Measurements from ENCODE around the gene CBR3.

Gene CBR3

GRCh38 chr21:36183144-36183795 lies 48.4 kb downstream of the CBR3 start:
- no peak for DNase-seq (ENCODE audit: low read depth in 2 of 2)

GRCh38 chr21:36184545-36184944 lies 49.7 kb downstream of the CBR3 start:
- DNase-seq (ENCODE audit: low read depth in 2 of 2), result no peak

- DNase-seq (ENCODE audit: low read depth in 2 of 2), result no peak
Observed at GRCh38 chr21:36185523-36185922, 50.6 kb downstream of the CBR3 start.

- DNase-seq (ENCODE audit: low read depth in 2 of 2), result no peak
Observed at GRCh38 chr21:36186081-36186480, 51.2 kb downstream of the CBR3 start.

GRCh38 chr21:36186506-36187399 lies 51.9 kb downstream of the CBR3 start:
- no peak for DNase-seq (ENCODE audit: low read depth in 2 of 2)

- DNase-seq (ENCODE audit: low read depth in 2 of 2), result no peak
Observed at GRCh38 chr21:36188081-36188681, 53.3 kb downstream of the CBR3 start.

- DNase-seq (ENCODE audit: low read depth in 2 of 2), result no peak
Observed at GRCh38 chr21:36188937-36189336, 54.1 kb downstream of the CBR3 start.

- DNase-seq (ENCODE audit: low read depth in 2 of 2), result no peak
Observed at GRCh38 chr21:36190736-36191135, 55.9 kb downstream of the CBR3 start.

GRCh38 chr21:36193200-36193599 lies 58.3 kb downstream of the CBR3 start:
- DNase-seq (ENCODE audit: low read depth in 2 of 2), result no peak

- DNase-seq (ENCODE audit: low read depth in 2 of 2), result no peak
Observed at GRCh38 chr21:36194024-36194423, 59.1 kb downstream of the CBR3 start.

GRCh38 chr21:36195613-36196012 lies 60.7 kb downstream of the CBR3 start:
- DNase-seq (ENCODE audit: low read depth in 2 of 2), result no peak
